ENCODE data around the gene MATN3. TPM values are rescaled to one million over a fixed set of nuclear protein-coding genes. Genes with fewer than 3 reads are reported as not detected.
A peak's percentile ranks its signal among the peaks of the same experiment; 100 is the strongest.

Gene MATN3
- total RNA-seq, 2 experiments from 2014 or later = not detected

- Histone ChIP-seq H3K4me3 (ENCODE audit: low read depth, low read length, poor library complexity, severe bottlenecking) (no peak overlapping the region), H3K27ac (ENCODE audit: low read depth, low read length, poor library complexity, severe bottlenecking) (no peak overlapping the region), H3K9me3 (ENCODE audit: low read length) (no peaks in the 10 kb centered on the region), H3K4me2 (ENCODE audit: low read length) (peak overlapping the region; percentile 51; the same call in 1 of the 2 replicates), H4K20me1 (ENCODE audit: insufficient read depth, low read length) (no peaks in the 10 kb centered on the region), H3K79me2 (ENCODE audit: insufficient read depth, low read depth, low read length) (no peaks in the 10 kb centered on the region), H3K9me2 (ENCODE audit: insufficient read depth, low read length) (no peaks in the 10 kb centered on the region), H3K36me3 (ENCODE audit: insufficient read depth, low read length) (no peaks in the 10 kb centered on the region), H3K4me1 (ENCODE audit: insufficient read depth, low read length, poor library complexity, severe bottlenecking) (no peaks in the 10 kb centered on the region), H2AFZ (ENCODE audit: low read length) (no peak overlapping the region)
- intact Hi-C loops (cut with micrococcal nuclease; ENCODE audit: unreplicated experiment) = no loop called here
- CTCF ChIA-PET (ENCODE audit: unreplicated experiment) = no interaction called here
- POLR2A ChIA-PET = interaction anchor here (0.5 to 0.9 kb wide), 3 partner anchors 17 to 1429 kb away, joined by 3 read pairs; partner anchors contain the start of gene RDH14
- BruUV-seq (replicated peaks) = no TSS peak
- TF ChIP-seq CTCF (conservative IDR thresholded peaks at IDR 0.05; ENCODE audit: low read length) = no peak
- TF ChIP-seq EZH2phosphoT487 (IDR thresholded peaks at IDR 0.05; ENCODE audit: borderline replicate concordance, low read depth, low read length) = no peak
- no peak for DNase-seq (ENCODE audit: low spot score)
Observed at GRCh38 chr2:19989342-19989666, 23.2 kb downstream of the MATN3 start.

DNA sequence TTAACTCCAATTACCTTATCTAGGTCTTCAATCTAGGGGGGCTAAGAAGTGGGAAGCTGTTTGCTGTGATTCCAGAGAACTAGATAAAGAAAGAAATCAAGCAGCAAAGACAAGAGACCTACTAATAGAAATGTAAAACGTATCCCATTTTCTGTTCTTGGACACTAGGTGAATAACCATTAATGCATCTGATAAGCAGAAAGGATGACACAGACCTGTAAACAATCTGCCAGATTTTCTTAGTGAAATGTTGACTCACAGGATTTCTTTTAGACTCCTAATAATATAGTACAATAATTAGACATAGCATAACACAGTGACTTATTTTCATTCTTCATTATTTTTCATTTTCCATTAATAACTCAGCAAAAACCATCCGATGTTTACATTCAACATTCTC, 23.9 kb downstream of the MATN3 start:
- H3K79me2 ChIP-seq (ENCODE audit: insufficient read depth, low read depth, low read length) = no peaks in the 10 kb centered on the region
- no peaks in the 10 kb centered on the region for H3K4me1 ChIP-seq (ENCODE audit: insufficient read depth, low read length, poor library complexity, severe bottlenecking)
- ChIA-PET POLR2A (interaction anchor here (1.0 kb wide), 1 partner anchor 27 kb away, joined by 3 read pairs; no protein-coding TSS in a partner anchor), CTCF (ENCODE audit: unreplicated experiment) (no interaction called here)
- no peaks in the 10 kb centered on the region for H4K20me1 ChIP-seq (ENCODE audit: insufficient read depth, low read length)
- no peaks in the 10 kb centered on the region for H3K9me3 ChIP-seq (ENCODE audit: low read length)
- DNase-seq (ENCODE audit: low spot score) = no peak
- no peak overlapping the region for H2AFZ ChIP-seq (ENCODE audit: low read length)
- TF ChIP-seq EZH2phosphoT487 (IDR thresholded peaks at IDR 0.05; ENCODE audit: borderline replicate concordance, low read depth, low read length) (no peak), CTCF (conservative IDR thresholded peaks at IDR 0.05; ENCODE audit: low read length) (no peak)
- intact Hi-C loops (cut with micrococcal nuclease; ENCODE audit: unreplicated experiment) = no loop called here
- BruUV-seq (replicated peaks) = no TSS peak
- no peak overlapping the region for H3K4me2 ChIP-seq (ENCODE audit: low read length)
- H3K36me3 ChIP-seq (ENCODE audit: insufficient read depth, low read length) = no peaks in the 10 kb centered on the region
- H3K4me3 ChIP-seq (ENCODE audit: low read depth, low read length, poor library complexity, severe bottlenecking) = no peak overlapping the region
- no peaks in the 10 kb centered on the region for H3K9me2 ChIP-seq (ENCODE audit: insufficient read depth, low read length)
- H3K27ac ChIP-seq (ENCODE audit: low read depth, low read length, poor library complexity, severe bottlenecking) = no peak overlapping the region

DNA sequence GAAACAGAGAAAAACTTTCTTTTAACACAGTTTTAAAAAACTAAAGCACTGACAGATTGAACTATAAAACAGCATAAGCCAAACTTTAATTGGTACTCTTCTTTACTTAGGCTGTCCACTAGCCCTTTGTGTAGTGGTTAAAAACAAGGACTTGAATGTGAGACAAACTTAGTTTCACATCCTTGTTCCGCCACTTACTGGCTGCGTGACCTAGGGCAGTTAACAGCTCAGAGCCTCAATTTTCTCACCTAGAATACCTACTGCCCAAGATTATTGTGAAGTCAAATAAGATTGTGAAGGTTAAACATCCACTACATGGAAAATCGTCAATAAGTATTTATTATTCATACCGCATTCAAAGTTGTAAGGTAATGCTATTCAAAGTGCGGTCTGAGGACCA, 24.5 kb downstream of the MATN3 start:
- Histone ChIP-seq H3K9me3 (ENCODE audit: low read length) (no peaks in the 10 kb centered on the region), H3K36me3 (ENCODE audit: insufficient read depth, low read length) (no peaks in the 10 kb centered on the region), H4K20me1 (ENCODE audit: insufficient read depth, low read length) (no peaks in the 10 kb centered on the region), H3K4me1 (ENCODE audit: insufficient read depth, low read length, poor library complexity, severe bottlenecking) (no peaks in the 10 kb centered on the region), H3K79me2 (ENCODE audit: insufficient read depth, low read depth, low read length) (no peaks in the 10 kb centered on the region), H3K4me3 (ENCODE audit: low read depth, low read length, poor library complexity, severe bottlenecking) (no peak overlapping the region), H3K9me2 (ENCODE audit: insufficient read depth, low read length) (no peaks in the 10 kb centered on the region), H3K4me2 (ENCODE audit: low read length) (no peak overlapping the region), H3K27ac (ENCODE audit: low read depth, low read length, poor library complexity, severe bottlenecking) (no peak overlapping the region), H2AFZ (ENCODE audit: low read length) (no peak overlapping the region)
- DNase-seq (ENCODE audit: low spot score) = peak; percentile 24
- no TSS peak for BruUV-seq (replicated peaks)
- ChIA-PET POLR2A (interaction anchor here (1.0 kb wide), 1 partner anchor 26 kb away, joined by 3 read pairs; no protein-coding TSS in a partner anchor), CTCF (ENCODE audit: unreplicated experiment) (no interaction called here)
- intact Hi-C loops (cut with micrococcal nuclease; ENCODE audit: unreplicated experiment) = no loop called here
- TF ChIP-seq EZH2phosphoT487 (IDR thresholded peaks at IDR 0.05; ENCODE audit: borderline replicate concordance, low read depth, low read length) (no peak), CTCF (conservative IDR thresholded peaks at IDR 0.05; ENCODE audit: low read length) (no peak)
